Measurements from ENCODE around the gene MAML2. TPM values are rescaled to one million over a fixed set of nuclear protein-coding genes. Genes with fewer than 3 reads are reported as not detected.

MAML2 gene
- total RNA-seq, 1 donor from 2014 or later: 11.9 TPM

GRCh38 chr11:96257972-96258934 lies 84.7 kb downstream of the MAML2 start:
- Mint-ChIP-seq H3K27ac (peak overlapping the region; percentile 79), H3K4me1 (peaks cover 79% of the 10 kb centered on the region)

DNA sequence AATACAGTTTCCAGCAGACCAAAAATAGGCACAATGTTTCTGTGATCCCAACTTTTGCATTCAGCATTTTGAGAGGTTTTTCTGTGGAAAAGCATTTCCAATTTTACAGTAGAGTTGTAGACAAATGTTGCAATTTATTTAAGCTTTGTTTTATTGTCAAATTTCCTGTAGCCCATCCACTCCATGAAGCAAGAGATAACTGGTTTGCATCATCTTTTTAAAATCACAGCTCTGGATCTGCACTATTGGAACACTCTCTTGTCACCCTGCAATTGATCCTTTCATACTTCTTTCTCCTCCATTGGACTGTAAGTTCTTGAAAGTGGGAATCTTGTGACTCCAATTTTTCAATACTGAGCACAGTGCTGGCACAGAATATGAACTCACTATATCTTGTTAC lies 86.0 kb downstream of the MAML2 start:
- Mint-ChIP-seq H3K36me3 (ENCODE audit: low read depth) (peaks cover 12% of the 10 kb centered on the region), H3K4me1 (peaks cover 80% of the 10 kb centered on the region), H3K27ac (peak overlapping the region; percentile 79), H3K4me3 (peak overlapping the region; percentile 67), H3K27me3 (no peaks in the 10 kb centered on the region), H3K9me3 (no peaks in the 10 kb centered on the region)
- intact Hi-C loops (cut with micrococcal nuclease): loop anchor here (2.0 to 5.0 kb wide), 5 partner anchors 52 to 466 kb away; partner anchors contain the start of genes CEP57 and JRKL
- DNase-seq: no peak

More at GRCh38 chr11:96257972-96258934, 84.7 kb downstream of the MAML2 start:
- intact Hi-C loops (cut with micrococcal nuclease): loop anchor here (1.0 to 5.0 kb wide), 9 partner anchors 9 to 467 kb away; partner anchors contain the start of genes CEP57, JRKL and MAML2
- peak overlapping the region; percentile 67 for H3K4me3 Mint-ChIP-seq
- peak; percentile 86 for DNase-seq
- peaks cover 13% of the 10 kb centered on the region for H3K36me3 Mint-ChIP-seq (ENCODE audit: low read depth)
- no peaks in the 10 kb centered on the region for H3K27me3 Mint-ChIP-seq
- H3K9me3 Mint-ChIP-seq: no peaks in the 10 kb centered on the region

GRCh38 chr11:96256215-96257011 lies 86.6 kb downstream of the MAML2 start:
- H3K27ac Mint-ChIP-seq: peak overlapping the region; percentile 79
- intact Hi-C loops (cut with micrococcal nuclease): loop anchor here (2.0 to 5.0 kb wide), 5 partner anchors 52 to 466 kb away; partner anchors contain the start of genes CEP57 and JRKL
- DNase-seq: no peak
- no peaks in the 10 kb centered on the region for H3K27me3 Mint-ChIP-seq
- H3K4me3 Mint-ChIP-seq: peak overlapping the region; percentile 67
- peaks cover 82% of the 10 kb centered on the region for H3K4me1 Mint-ChIP-seq
- H3K36me3 Mint-ChIP-seq (ENCODE audit: low read depth): peaks cover 14% of the 10 kb centered on the region
- no peaks in the 10 kb centered on the region for H3K9me3 Mint-ChIP-seq

DNA sequence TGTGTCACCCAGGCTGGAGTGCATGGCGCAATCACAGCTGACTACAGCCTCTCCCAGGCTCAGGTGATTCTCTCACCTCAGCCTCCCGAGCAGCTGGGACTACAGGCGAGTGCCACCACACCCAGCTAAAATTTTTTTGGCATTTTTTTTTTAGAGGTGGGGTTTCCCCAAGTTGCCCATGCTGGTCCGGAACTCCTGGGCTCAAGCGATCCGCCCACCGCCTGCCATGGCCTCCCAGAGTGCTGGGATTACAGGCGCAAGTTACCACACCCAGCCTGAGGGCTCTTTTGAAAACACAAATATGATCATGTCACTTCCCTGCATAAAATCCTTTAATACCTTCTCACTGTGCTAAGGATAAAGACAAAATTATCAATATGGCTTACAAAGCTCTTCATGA lies 88.1 kb downstream of the MAML2 start:
- no peaks in the 10 kb centered on the region for H3K9me3 Mint-ChIP-seq
- H3K27me3 Mint-ChIP-seq: no peaks in the 10 kb centered on the region
- H3K4me3 Mint-ChIP-seq: peak overlapping the region; percentile 79
- H3K36me3 Mint-ChIP-seq (ENCODE audit: low read depth): peaks cover 13% of the 10 kb centered on the region
- peak; percentile 65 for DNase-seq
- H3K27ac Mint-ChIP-seq: peak overlapping the region; percentile 64
- intact Hi-C loops (cut with micrococcal nuclease): loop anchor here (2.0 to 5.0 kb wide), 3 partner anchors 14 to 243 kb away; partner anchors contain the start of gene JRKL
- H3K4me1 Mint-ChIP-seq: peaks cover 73% of the 10 kb centered on the region

DNA sequence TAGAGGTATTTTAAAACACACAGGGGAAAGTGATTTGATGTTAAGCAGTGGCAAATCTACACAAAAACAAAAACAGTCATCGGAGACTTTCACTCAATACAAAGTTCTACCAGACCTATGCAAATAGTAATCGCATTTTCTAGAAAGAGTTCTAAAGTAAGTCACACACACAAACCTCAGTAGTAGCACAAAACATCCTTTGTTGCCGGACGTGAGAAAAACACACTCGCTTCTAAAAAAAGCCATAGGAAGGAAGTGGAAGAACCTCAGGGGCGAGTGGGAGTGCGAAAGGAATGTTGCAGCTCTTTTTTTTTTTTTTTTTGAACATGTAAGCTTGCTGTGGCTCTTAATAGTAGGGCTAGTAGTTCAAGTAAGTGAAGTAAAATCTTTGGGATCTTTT lies 88.9 kb downstream of the MAML2 start:
- peaks cover 19% of the 10 kb centered on the region for H3K36me3 Mint-ChIP-seq (ENCODE audit: low read depth)
- peaks cover 7% of the 10 kb centered on the region for H3K9me3 Mint-ChIP-seq
- intact Hi-C loops (cut with micrococcal nuclease): loop anchor here (2.0 kb wide), 1 partner anchor 15 kb away; no protein-coding TSS in a partner anchor
- H3K4me3 Mint-ChIP-seq: peak overlapping the region; percentile 79
- H3K27ac Mint-ChIP-seq: peak overlapping the region; percentile 84
- peaks cover 73% of the 10 kb centered on the region for H3K4me1 Mint-ChIP-seq
- H3K27me3 Mint-ChIP-seq: no peaks in the 10 kb centered on the region
- DNase-seq: peak; percentile 83

DNA sequence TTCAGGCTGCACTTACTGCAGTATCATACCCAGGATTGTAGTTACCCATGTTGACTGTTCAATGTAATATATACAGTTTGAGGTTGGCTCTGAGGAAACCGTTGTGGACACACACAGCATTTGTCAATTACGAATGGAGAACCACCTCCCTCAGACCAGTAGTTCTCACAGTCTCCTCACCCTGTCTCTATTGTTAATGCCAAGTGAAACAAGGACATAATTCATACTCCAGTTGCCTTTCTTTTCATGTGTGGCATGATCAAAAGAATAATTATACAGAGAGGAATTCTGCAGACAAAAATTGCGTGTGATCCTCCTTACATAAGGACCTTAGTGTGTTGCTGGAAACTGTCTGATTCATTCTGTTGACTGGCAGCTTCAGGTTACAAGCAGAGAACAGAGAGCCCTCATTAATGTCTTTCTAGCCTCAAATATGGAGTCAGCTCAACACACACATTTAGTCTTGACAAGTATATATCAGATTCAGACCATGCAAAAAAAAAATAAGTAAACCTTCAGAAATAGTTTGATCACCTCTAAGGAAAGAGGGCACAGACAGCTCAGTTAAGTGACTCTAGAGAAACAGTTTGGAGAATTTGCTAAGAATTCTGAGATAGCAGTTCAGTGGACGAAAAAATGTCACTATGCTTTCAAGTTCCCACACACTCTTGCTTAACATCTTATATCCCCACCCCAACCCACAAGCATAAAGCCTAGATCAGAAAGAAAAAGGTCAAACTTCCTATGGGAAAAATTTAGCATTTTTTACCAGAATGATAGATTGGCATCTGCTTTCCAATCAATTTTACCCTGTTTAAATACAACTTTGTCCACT lies 96.1 kb downstream of the MAML2 start:
- peaks cover 61% of the 10 kb centered on the region for H3K4me1 Mint-ChIP-seq
- peak overlapping the region; percentile 80 for H3K27ac Mint-ChIP-seq
- no peaks in the 10 kb centered on the region for H3K27me3 Mint-ChIP-seq
- peak overlapping the region; percentile 69 for H3K4me3 Mint-ChIP-seq
- peaks cover 7% of the 10 kb centered on the region for H3K9me3 Mint-ChIP-seq
- intact Hi-C loops (cut with micrococcal nuclease): loop anchor here (5.0 kb wide), 1 partner anchor 400 kb away; no protein-coding TSS in a partner anchor
- peaks cover 14% of the 10 kb centered on the region for H3K36me3 Mint-ChIP-seq (ENCODE audit: low read depth)
- DNase-seq: peak; percentile 65

DNA sequence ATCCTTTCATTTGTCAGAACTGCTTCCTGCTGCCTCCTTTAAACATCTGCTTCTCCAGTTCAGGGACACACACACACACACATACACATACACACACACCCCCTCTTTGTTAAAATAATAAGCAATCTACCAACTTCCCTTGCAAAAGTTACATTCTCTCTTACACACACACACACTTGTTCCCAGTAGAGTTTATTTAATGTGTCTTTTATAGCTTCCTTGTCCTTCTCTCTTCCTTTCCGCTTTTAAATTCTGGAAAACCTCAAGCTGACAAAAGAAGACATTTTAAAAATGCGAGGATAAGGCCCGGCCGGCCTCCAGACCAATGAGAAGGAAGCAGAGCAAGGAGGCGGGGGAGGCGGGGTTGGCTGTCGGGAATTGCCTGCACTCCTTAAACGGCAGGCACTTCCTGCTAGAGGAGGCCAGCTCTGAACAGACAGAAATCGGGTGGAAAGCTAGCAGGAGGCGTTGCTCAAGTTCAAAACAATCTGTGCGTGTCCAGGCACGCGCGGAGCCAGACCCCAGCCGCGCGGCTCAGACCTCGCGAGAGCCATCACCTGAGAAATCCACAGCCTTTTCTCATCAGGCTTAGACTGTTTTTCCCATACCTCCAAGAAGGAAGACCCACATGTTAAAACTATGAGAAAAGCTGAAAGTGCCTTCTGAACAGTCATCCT lies 99.9 kb downstream of the MAML2 start:
- H3K27me3 Mint-ChIP-seq: no peaks in the 10 kb centered on the region
- H3K36me3 Mint-ChIP-seq (ENCODE audit: low read depth): peaks cover 3% of the 10 kb centered on the region
- H3K4me3 Mint-ChIP-seq: peak overlapping the region; percentile 86
- peak; percentile 94 for DNase-seq
- no peaks in the 10 kb centered on the region for H3K9me3 Mint-ChIP-seq
- peaks cover 48% of the 10 kb centered on the region for H3K4me1 Mint-ChIP-seq
- intact Hi-C loops (cut with micrococcal nuclease): loop anchor here (1.0 to 5.0 kb wide), 4 partner anchors 8 to 144 kb away; partner anchors contain the start of genes CCDC82 and MAML2
- peak overlapping the region; percentile 98 for H3K27ac Mint-ChIP-seq

- H3K36me3 Mint-ChIP-seq (ENCODE audit: low read depth): peaks cover 3% of the 10 kb centered on the region
- no peak for DNase-seq
- H3K27me3 Mint-ChIP-seq: no peaks in the 10 kb centered on the region
- intact Hi-C loops (cut with micrococcal nuclease): loop anchor here (2.0 to 5.0 kb wide), 3 partner anchors 16 to 145 kb away; partner anchors contain the start of genes CCDC82 and MAML2
- H3K27ac Mint-ChIP-seq: peak overlapping the region; percentile 98
- H3K4me1 Mint-ChIP-seq: peaks cover 43% of the 10 kb centered on the region
- H3K9me3 Mint-ChIP-seq: no peaks in the 10 kb centered on the region
- peak overlapping the region; percentile 86 for H3K4me3 Mint-ChIP-seq
Measured at GRCh38 chr11:96242191-96242847, 100.7 kb downstream of the MAML2 start.

DNA sequence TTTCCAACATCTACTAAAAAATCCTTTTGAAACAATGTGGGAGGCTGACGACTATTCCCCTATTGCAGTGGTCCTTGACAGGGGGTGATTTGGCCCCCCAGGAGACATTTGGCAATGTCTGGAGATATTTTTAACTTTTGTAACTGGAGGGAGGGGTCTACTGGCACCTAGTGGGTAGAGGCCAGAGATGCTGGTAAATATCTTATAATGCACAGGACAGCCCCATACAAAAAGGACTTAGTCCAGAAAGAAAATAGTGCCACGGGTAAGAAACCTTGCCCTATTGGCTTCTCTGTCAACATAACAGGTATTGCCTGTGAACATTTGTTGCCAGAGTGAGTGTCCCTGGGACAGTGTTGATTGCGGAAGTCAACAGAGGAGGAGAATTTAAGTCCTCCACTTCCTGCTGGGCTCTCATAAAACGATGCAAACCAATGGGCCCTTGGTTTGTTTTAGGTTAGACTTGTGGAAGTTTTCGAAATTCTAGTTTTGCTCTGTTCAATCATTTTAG lies 101.6 kb downstream of the MAML2 start:
- intact Hi-C loops (cut with micrococcal nuclease): loop anchor here (5.0 kb wide), 1 partner anchor 146 kb away; the partner anchor contains the start of gene CCDC82
- no peaks in the 10 kb centered on the region for H3K9me3 Mint-ChIP-seq
- DNase-seq: no peak
- H3K4me1 Mint-ChIP-seq: peaks cover 35% of the 10 kb centered on the region
- H3K27ac Mint-ChIP-seq: peak overlapping the region; percentile 25
- H3K4me3 Mint-ChIP-seq: no peak overlapping the region
- H3K36me3 Mint-ChIP-seq (ENCODE audit: low read depth): peaks cover 2% of the 10 kb centered on the region
- no peaks in the 10 kb centered on the region for H3K27me3 Mint-ChIP-seq

GRCh38 chr11:96238563-96239135 lies 104.3 kb downstream of the MAML2 start:
- no peak overlapping the region for H3K4me3 Mint-ChIP-seq
- peaks cover 36% of the 10 kb centered on the region for H3K4me1 Mint-ChIP-seq
- DNase-seq: no peak
- no peak overlapping the region for H3K27ac Mint-ChIP-seq
- peaks cover 6% of the 10 kb centered on the region for H3K36me3 Mint-ChIP-seq (ENCODE audit: low read depth)
- intact Hi-C loops (cut with micrococcal nuclease): loop anchor here (5.0 kb wide), 1 partner anchor 161 kb away; no protein-coding TSS in a partner anchor
- no peaks in the 10 kb centered on the region for H3K27me3 Mint-ChIP-seq
- H3K9me3 Mint-ChIP-seq: no peaks in the 10 kb centered on the region

DNA sequence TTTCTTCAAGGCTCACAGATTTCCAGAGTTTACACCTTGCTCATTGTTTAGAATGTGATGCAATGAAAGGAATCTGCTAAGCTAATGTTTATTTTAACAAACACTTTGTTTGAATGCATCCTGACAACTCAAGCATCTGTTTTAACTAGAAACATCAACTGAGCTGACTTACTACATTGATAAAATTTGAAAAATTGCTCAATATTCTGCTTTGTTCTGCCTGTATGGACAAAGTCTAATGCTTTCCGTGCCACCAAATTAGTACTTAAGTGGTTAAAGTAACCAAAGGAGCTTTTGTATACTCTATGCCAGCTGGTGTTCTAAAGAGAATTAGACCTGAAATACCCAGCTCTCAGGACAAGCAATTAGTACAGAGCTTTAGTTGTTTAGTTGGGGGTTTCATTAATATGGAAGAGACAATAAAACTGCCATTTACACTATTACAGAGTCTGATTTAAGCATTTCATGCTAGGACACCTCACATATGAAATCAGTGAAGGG lies 105.2 kb downstream of the MAML2 start:
- no peak for DNase-seq
- no peaks in the 10 kb centered on the region for H3K27me3 Mint-ChIP-seq
- peaks cover 6% of the 10 kb centered on the region for H3K36me3 Mint-ChIP-seq (ENCODE audit: low read depth)
- peaks cover 31% of the 10 kb centered on the region for H3K4me1 Mint-ChIP-seq
- no peak overlapping the region for H3K4me3 Mint-ChIP-seq
- H3K27ac Mint-ChIP-seq: no peak overlapping the region
- intact Hi-C loops (cut with micrococcal nuclease): loop anchor here (5.0 kb wide), 1 partner anchor 161 kb away; no protein-coding TSS in a partner anchor
- H3K9me3 Mint-ChIP-seq: no peaks in the 10 kb centered on the region
